ENCODE results near the gene MYLK.
A peak's percentile ranks its signal among the peaks of the same experiment; 100 is the strongest.

MYLK gene

DNA sequence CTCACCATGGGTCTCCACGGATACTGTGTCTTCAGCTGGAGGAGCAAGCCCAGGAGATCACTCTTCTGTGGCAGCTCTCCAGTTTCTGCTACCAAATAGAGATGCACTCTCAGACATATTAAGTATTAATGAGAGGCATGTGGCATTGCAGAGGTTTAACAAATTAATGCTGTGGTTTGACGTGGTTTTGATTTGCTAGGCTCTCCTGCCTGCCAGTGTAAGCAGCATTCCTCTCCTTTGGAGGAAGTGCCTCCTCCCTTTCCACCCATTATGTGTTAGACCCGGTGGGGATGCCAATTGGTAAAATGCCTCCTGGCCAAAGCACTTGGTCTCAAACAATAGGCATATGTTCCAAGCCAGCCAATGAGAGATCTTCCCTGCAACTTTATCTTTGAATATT is 124.8 kb downstream of the MYLK start:
- DNase-seq (ENCODE audit: low read depth in 1 of 2, low spot score in 1 of 2): no peak
- Histone ChIP-seq H3K27ac (replicated peaks) (no peak overlapping the region), H3K4me3 (replicated peaks; ENCODE audit: insufficient read depth, low read length) (no peak overlapping the region), H3K27me3 (ENCODE audit: insufficient read depth, poor library complexity, severe bottlenecking) (no peaks in the 10 kb centered on the region)
- TF ChIP-seq GABPA (IDR thresholded peaks at IDR 0.05; ENCODE audit: low read depth) (no peak), POLR2AphosphoS5 (IDR thresholded peaks at IDR 0.05; ENCODE audit: low read depth) (no peak)
- TF ChIP-seq, protein P1, sequence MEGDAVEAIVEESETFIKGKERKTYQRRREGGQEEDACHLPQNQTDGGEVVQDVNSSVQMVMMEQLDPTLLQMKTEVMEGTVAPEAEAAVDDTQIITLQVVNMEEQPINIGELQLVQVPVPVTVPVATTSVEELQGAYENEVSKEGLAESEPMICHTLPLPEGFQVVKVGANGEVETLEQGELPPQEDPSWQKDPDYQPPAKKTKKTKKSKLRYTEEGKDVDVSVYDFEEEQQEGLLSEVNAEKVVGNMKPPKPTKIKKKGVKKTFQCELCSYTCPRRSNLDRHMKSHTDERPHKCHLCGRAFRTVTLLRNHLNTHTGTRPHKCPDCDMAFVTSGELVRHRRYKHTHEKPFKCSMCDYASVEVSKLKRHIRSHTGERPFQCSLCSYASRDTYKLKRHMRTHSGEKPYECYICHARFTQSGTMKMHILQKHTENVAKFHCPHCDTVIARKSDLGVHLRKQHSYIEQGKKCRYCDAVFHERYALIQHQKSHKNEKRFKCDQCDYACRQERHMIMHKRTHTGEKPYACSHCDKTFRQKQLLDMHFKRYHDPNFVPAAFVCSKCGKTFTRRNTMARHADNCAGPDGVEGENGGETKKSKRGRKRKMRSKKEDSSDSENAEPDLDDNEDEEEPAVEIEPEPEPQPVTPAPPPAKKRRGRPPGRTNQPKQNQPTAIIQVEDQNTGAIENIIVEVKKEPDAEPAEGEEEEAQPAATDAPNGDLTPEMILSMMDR (IDR thresholded peaks at IDR 0.05; ENCODE audit: insufficient read depth, low read length): no peak

DNA sequence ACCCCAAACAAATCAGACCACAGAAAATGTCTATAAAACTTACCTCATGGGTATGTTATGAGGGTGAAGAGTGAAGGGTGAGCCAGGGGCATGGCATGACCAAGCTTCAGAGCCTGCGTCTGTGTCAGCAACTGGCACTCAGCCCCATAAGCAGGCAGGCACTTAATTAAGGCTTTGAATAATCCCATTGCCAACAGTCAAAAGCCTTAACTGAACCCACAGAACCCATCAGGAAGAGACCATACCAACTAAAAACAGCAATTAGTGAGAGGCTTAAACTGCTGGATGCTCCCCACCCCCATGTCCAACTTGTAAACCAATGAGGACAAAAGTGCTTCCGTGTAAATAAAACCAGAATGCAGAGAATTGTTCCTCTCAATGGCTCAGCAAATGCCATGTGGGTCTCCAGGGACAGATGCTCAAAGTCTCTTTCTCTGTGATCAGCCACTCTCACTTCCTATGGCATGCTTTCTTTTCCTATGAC is 126.0 kb downstream of the MYLK start:
- no peak for TF ChIP-seq POLR2AphosphoS5 (IDR thresholded peaks at IDR 0.05; ENCODE audit: low read depth)
- no peak for TF ChIP-seq SPI1 (IDR thresholded peaks at IDR 0.05; ENCODE audit: borderline replicate concordance, low read depth)
- no peak for TF ChIP-seq GABPA (IDR thresholded peaks at IDR 0.05; ENCODE audit: low read depth)
- TF ChIP-seq, protein P1 (IDR thresholded peaks at IDR 0.05; ENCODE audit: insufficient read depth, low read length): no peak
- TF ChIP-seq REST (IDR thresholded peaks at IDR 0.05; ENCODE audit: insufficient replicate concordance, low read depth): no peak
- Histone ChIP-seq H3K27ac (replicated peaks) (no peak overlapping the region), H3K27me3 (ENCODE audit: insufficient read depth, poor library complexity, severe bottlenecking) (no peaks in the 10 kb centered on the region), H3K4me3 (replicated peaks; ENCODE audit: insufficient read depth, low read length) (no peak overlapping the region)
- no peak for DNase-seq (ENCODE audit: low read depth in 1 of 2, low spot score in 1 of 2)

DNA sequence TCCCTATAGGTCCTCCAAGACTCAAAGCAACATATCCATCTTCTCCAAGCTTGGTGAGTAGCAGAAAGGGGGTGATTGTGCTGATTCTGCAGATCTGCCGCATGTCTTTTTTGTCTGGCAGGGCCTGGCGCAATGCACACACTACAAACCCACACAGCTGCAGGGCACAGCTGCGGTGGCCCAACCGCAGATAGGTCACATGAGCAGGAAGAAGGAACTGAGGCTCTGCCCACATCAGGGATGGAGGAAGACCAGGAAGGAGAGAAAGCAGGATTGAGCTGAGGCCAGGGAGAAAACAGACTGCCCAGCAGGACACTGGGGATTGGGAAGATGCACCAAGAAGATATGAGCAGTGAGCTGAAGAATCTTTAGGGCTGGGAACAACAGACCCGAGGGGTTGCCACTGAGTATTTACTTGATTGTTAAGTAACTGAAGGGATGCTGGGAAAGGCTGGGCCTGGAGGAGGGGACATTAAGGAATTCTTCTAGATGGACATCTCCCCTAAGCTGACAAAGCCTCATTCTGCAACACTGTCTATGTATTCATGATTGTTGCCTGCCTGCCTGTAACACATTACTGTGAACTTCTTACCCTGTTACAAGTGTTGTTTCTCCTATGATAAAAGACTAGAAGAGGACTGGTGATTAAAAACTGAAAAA is 126.7 kb downstream of the MYLK start:
- TF ChIP-seq, protein P1 (IDR thresholded peaks at IDR 0.05; ENCODE audit: insufficient read depth, low read length): no peak
- TF ChIP-seq POLR2AphosphoS5 (IDR thresholded peaks at IDR 0.05; ENCODE audit: low read depth) (peak; percentile 98), REST (IDR thresholded peaks at IDR 0.05; ENCODE audit: insufficient replicate concordance, low read depth) (no peak), SPI1 (IDR thresholded peaks at IDR 0.05; ENCODE audit: borderline replicate concordance, low read depth) (peak; percentile 63; the same call in 1 of the 2 replicates), GABPA (IDR thresholded peaks at IDR 0.05; ENCODE audit: low read depth) (no peak)
- Histone ChIP-seq H3K27me3 (ENCODE audit: insufficient read depth, poor library complexity, severe bottlenecking) (no peaks in the 10 kb centered on the region), H3K27ac (replicated peaks) (peak overlapping the region; percentile 60), H3K4me3 (replicated peaks; ENCODE audit: insufficient read depth, low read length) (no peak overlapping the region)
- DNase-seq (ENCODE audit: low read depth in 1 of 2, low spot score in 1 of 2): peak; percentile 78 to 92

DNA sequence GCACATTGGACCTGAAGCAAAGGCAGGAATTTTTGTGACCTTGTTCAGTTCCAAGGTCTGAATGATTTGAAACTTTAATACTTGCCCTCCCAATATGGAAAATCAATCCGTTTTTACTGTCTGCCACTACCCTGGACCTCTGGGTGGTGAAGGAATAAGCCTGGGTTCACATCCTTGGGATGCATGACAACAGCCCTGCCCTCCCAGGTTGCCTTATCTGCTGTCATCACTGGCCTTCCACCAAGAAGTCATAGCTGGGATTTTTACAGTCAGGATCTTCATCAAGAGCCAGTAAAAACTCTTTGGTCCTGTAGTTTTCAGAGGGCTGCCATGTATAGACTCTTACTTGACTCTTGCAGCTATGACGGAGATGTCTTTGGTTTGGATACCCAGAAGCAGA is 128.6 kb downstream of the MYLK start:
- no peak overlapping the region for H3K4me3 ChIP-seq (replicated peaks; ENCODE audit: insufficient read depth, low read length)
- H3K27me3 ChIP-seq (ENCODE audit: insufficient read depth, poor library complexity, severe bottlenecking): no peaks in the 10 kb centered on the region
- DNase-seq (ENCODE audit: low read depth in 1 of 2, low spot score in 1 of 2): no peak
- H3K27ac ChIP-seq (replicated peaks): no peak overlapping the region
- TF ChIP-seq POLR2AphosphoS5 (IDR thresholded peaks at IDR 0.05; ENCODE audit: low read depth) (no peak), GABPA (IDR thresholded peaks at IDR 0.05; ENCODE audit: low read depth) (no peak), SPI1 (IDR thresholded peaks at IDR 0.05; ENCODE audit: borderline replicate concordance, low read depth) (no peak), REST (IDR thresholded peaks at IDR 0.05; ENCODE audit: insufficient replicate concordance, low read depth) (no peak)
- TF ChIP-seq, protein P1 (IDR thresholded peaks at IDR 0.05; ENCODE audit: insufficient read depth, low read length): no peak

Measured in HL-60 (cell line).